Hindlimb muscle (tissue), 1 donor: ENCODE data around the gene SSMEM1. TPM values are rescaled to one million over a fixed set of nuclear protein-coding genes. Genes with fewer than 3 reads are reported as not detected.
"Not testable (repeated sequence)": the region's sequence is repeated elsewhere in the genome, so short reads cannot be mapped to it uniquely, and the experiment has no call there.

ENCODE experiments used
- DNase-seq: peaks from one replicate; pipeline ENCODE4 v3.0.0-alpha.2; 2013
- polyA plus RNA-seq: library from polyadenylated mRNA; unstranded; fragments of 120-200 nt; gene quantifications from one replicate; pipeline ENCODE4 v1.2.1, GENCODE V29; 2013; ENCODE audit not compliant: insufficient read length

The SSMEM1 gene
- polyA plus RNA-seq, 1 donor = not detected

- DNase-seq = not testable (repeated sequence)
These were observed 42.0 kb downstream of the SSMEM1 start for GRCh38 chr7:130249626-130250025.

GRCh38 chr7:130254555-130254954 is 46.9 kb downstream of the SSMEM1 start:
- no peak for DNase-seq

DNA sequence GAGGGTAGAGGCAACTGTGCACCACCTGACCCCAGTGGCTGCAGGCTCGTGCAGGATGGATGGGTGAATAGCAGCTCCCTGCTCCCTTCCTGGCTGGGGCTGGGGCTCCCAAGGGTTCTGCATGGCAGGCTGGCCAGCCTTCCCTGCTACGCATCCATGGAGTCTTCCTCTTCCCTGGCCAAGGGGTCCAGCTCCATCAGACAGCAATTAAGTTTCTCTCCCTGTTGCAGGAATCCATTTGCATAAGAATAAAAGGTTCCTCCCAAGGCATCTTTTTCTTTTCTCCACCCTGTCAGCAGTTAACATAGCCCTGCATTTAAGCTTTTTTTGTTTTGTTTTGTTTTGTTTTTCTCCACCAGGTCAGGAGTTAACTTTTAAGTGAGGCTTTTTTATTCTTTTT is 49.0 kb downstream of the SSMEM1 start:
- DNase-seq = no peak

DNA sequence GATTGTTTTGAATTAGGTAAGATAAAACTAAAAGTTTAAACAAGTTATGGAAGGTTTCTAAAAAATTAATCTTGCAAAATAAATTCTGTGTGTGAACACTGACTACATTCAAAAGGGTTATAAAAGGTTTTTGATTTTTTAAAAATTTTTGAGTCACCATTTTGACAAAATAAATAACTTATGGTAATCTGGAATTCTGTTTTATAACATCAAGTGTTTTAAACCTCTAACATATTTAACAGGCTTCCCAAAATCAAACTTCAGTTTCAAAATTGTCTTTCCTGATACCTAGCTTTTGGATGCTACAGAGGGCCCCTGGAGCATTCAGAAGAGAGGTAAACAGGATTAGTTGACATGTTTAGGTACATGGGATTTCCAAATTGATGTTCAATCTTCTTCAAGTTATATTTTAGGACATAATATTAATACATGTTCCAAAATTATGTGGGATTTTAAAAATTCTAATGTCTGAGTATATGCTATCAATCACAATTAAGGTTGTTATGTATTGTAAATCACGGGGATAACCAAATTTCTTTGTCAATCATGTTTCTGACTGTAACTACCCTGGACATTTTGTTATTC is 50.9 kb downstream of the SSMEM1 start:
- DNase-seq = no peak

- DNase-seq = no peak
These were observed 54.8 kb downstream of the SSMEM1 start for GRCh38 chr7:130262448-130262847.

DNA sequence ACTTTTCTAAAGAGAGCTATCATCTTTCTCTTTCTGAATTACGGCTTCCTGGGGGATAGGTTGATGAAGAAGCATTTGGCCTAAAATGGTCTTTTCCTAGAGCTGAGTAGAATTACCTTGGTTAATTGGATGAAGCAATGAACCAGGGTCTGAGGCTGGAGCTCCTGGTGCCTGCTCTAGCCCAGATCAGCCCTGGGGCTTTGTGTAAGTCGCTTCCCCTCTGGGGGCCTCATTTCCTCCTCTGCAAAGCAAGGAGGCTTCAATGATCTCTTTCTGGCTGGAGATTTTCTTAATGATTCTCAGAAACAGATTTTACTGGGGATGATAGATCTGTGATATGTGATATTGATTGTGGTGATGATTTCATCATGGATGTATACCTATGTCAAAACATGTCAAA is 55.5 kb downstream of the SSMEM1 start:
- DNase-seq = no peak

Other genes with a start within 250 kb of the SSMEM1 start
- gene ZC3HC1, start 156.5 kb upstream of the SSMEM1 start, polyA plus RNA-seq = 30.0 TPM
- gene KLHDC10, start 137.3 kb upstream of the SSMEM1 start, polyA plus RNA-seq = 43.9 TPM
- 11.3 TPM for gene TMEM209, start 2.5 kb upstream of the SSMEM1 start, polyA plus RNA-seq
- 0.28 TPM for gene CPA2, start 59.0 kb downstream of the SSMEM1 start, polyA plus RNA-seq
- 1.9 TPM for gene CPA4, start 85.3 kb downstream of the SSMEM1 start, polyA plus RNA-seq
- 1.0 TPM for gene CPA5, start 137.0 kb downstream of the SSMEM1 start, polyA plus RNA-seq
- 6.4 TPM for gene CPA1, start 172.6 kb downstream of the SSMEM1 start, polyA plus RNA-seq
- gene CEP41, start 233.2 kb downstream of the SSMEM1 start, polyA plus RNA-seq = 16.6 TPM